K562 (cell line): ENCODE data around the gene HBG1. TPM values are rescaled to one million over a fixed set of nuclear protein-coding genes. Genes with fewer than 3 reads are reported as not detected.
A peak's percentile ranks its signal among the peaks of the same experiment; 100 is the strongest.

Experiments used
- CHD7 ChIP-seq: fragments of 200-600 bp; sonication (generic); IDR thresholded peaks from one replicate; pipeline ENCODE4 v1.6.1; 2012; ENCODE audit warnings: mild to moderate bottlenecking, low read depth, low read length, inconsistent platforms
- ETV5 ChIP-seq: sonication (generic); formaldehyde crosslinking; IDR thresholded peaks from 2 replicates; pipeline ENCODE4 v1.4.0; 2020; ENCODE audit warnings: low read depth, mild to moderate bottlenecking, missing genetic modification reagents
- GABPB1 ChIP-seq: sonication (generic); formaldehyde crosslinking; IDR thresholded peaks from 2 replicates; pipeline ENCODE4 v1.8.0; 2022; ENCODE audit warnings: mild to moderate bottlenecking, missing genetic modification reagents
- MAFK ChIP-seq: IDR thresholded peaks from 2 replicates; pipeline ENCODE4 v1.6.1; 2011; ENCODE audit warnings: low read length, improper control_type of control experiment
- PKNOX1 ChIP-seq: fragments of 450-650 bp; IDR thresholded peaks from 2 replicates; pipeline ENCODE4 v1.6.1; 2016
- RUNX1 ChIP-seq: sonication (generic); IDR thresholded peaks from 2 replicates; pipeline ENCODE4 v1.6.1; 2016; ENCODE audit warnings: antibody characterized with exemption, low read depth
- TEAD1 ChIP-seq, 2 experiments: fragments of 450-650 bp in 1 of 2; sonication (generic) in 1 of 2; formaldehyde crosslinking; IDR thresholded peaks; 2 replicates each; pipeline versions ENCODE4 v1.4.0 to v1.8.0; 2020 to 2022; ENCODE audit warnings: mild to moderate bottlenecking in 2 of 2, missing genetic modification reagents in 1 of 2
- TRIM28 ChIP-seq: fragments of 450-650 bp; IDR thresholded peaks from 2 replicates; pipeline ENCODE4 v1.6.1; 2017
- ZNF589 ChIP-seq: fragments of 200-800 bp; sonication (Bioruptor generic); IDR thresholded peaks from 2 replicates; pipeline ENCODE4 v1.6.1; 2016; ENCODE audit warnings: low read depth, missing genetic modification characterization, missing compliant biosample characterization
- ZNF592 ChIP-seq: fragments of 450-650 bp; IDR thresholded peaks from 2 replicates; pipeline ENCODE4 v1.6.1; 2017; ENCODE audit warnings: antibody characterized with exemption, mild to moderate bottlenecking
- polyA plus RNA-seq, 8 experiments: library from polyadenylated mRNA; depleted of rRNA in 4 of 8; stranded (reverse) in 5 of 8; unstranded in 3 of 8; fragments of >200 nt; fragmentation: Nextera tagmentation in 2 of 8; fragmentation: Illumina TruSeq in 1 of 8; extraction: Ambion mirVana in 2 of 8; extraction: Trizol in 1 of 8; gene quantifications; 2 replicates each; pipeline versions ENCODE4 v1.2.1 to v1.2.3, GENCODE V29; 2011 to 2014; ENCODE audit warnings: inconsistent platforms in 1 of 8, missing spikeins in 1 of 8
- total RNA-seq, 7 experiments: library from RNA; depleted of rRNA in 6 of 7; stranded (reverse); fragments of >200 nt in 6 of 7; fragmentation: Illumina TruSeq in 2 of 7; extraction: Trizol in 2 of 7; gene quantifications; 2 replicates each; pipeline versions ENCODE4 v1.2.1 to v1.2.3, GENCODE V29; 2011 to 2021; ENCODE audit warnings: low replicate concordance in 1 of 7

The HBG1 gene
- total and polyA plus RNA-seq, 9 of the 15 experiments (the other 6 are each of a cell fraction or from before 2014, with no cell fraction given): 1,066 to 16,338 (median 4,898) TPM

- TF ChIP-seq CHD7 (peak; percentile 26), RUNX1 (0 out of 2 replicates have a peak, but pooled peaks have one; percentile 24), PKNOX1 (no peak), ZNF589 (CRISPR knock-in tag) (peak; percentile 44), GABPB1 (CRISPR knock-in tag) (0 out of 2 replicates have a peak, but pooled peaks have one; percentile 29), TRIM28 (no peak; the same call in 1 of the 2 replicates), TEAD1 (CRISPR knock-in tag; IDR thresholded peaks at IDR 0.05) (peak in 1 of 2 experiments; percentile 42; a peak in 1 of 4 replicates), MAFK (no peak), ETV5 (CRISPR knock-in tag) (peak; percentile 68; the same call in 1 of the 2 replicates), ZNF592 (peak; percentile 87)
These were observed 6.5 kb downstream of the HBG1 start (continued) for GRCh38 chr11:5242933-5243815.
